ENCODE data around the gene MTERF2.

MTERF2 gene

GRCh38 chr12:106953352-106954250 is 33.3 kb downstream of the MTERF2 start:
- DNase-seq: no peak

DNA sequence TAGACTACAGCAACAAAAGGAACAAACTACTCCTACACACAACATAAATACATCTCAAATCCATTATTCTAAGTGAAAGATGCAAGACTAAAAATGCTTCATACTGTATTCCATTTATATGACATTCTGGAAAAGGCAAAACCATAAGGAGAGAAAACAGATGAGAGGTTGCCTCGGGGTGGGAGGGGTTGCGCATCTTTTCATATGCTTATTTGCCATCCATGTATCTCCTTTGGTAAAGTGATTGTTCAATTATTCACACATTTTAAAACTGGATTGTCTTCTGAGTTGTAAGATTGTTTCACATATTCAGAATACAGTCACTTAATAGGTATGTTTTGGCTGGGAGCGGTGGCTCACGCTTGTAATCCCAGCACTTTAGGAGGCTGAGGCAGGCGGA is 36.4 kb downstream of the MTERF2 start:
- no peak for DNase-seq

DNA sequence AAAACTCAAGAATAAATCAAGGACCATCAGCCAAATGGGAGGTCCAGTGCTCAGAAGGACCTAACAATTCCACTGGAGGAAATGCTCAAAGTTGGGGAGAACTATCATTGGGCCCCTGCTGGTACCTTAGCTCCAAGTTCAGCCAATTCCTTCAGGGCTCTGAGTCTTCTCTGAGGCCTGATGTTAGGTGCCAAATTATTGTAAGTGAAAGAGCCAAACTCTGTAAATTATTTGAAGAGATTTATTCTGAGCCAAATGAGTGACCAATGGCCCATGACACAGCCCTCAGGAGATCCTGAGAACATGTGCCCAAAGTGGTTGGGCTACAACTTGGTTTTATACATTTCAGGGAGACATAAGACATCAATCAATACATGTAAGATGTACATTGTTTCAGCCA is 39.5 kb downstream of the MTERF2 start:
- no peak for DNase-seq

DNA sequence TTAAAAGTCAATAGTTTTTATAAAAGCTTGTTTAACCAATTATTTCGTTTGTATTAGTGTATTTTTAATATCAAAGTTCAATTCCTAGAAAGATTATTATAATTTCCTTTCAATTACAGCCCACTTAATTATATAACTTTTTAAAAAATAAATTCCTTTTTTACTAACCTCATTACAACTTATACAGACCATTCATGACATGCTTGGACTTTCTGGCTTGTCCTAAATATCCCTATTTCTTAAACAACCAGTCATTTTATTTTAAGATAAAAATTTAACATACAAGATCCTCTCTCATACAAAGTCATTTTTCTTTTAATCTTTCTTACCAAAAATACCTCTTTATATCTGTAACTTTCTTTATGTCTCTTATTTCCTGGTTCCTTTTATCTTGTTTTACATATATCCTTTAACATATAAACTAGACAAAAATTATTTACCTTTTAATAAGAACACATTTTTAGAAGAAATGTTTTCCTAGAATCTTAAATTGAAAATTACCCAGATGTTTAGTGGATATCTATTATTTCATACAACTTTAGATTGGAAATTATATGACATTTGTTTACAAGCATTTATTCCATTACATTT is 41.6 kb downstream of the MTERF2 start:
- no peak for DNase-seq

DNA sequence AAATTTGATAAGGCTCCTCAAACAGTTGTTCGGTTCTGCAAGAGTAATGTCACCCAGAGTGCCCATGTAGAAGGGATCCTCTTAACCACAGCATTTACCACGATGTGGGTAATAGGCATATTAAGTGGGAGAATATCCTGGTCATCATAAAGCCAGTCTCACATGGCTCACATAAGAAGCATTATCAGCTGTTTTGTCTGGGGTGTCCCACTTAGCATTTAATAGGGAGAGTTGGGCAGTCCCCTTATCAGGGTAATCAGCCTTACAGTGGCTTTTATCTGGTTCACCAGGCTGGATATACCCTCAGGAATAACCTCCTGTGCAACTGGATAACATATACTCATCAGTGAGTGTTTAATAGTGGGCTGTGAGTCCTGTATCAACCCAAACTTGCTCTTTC is 44.2 kb downstream of the MTERF2 start:
- DNase-seq: no peak

DNA sequence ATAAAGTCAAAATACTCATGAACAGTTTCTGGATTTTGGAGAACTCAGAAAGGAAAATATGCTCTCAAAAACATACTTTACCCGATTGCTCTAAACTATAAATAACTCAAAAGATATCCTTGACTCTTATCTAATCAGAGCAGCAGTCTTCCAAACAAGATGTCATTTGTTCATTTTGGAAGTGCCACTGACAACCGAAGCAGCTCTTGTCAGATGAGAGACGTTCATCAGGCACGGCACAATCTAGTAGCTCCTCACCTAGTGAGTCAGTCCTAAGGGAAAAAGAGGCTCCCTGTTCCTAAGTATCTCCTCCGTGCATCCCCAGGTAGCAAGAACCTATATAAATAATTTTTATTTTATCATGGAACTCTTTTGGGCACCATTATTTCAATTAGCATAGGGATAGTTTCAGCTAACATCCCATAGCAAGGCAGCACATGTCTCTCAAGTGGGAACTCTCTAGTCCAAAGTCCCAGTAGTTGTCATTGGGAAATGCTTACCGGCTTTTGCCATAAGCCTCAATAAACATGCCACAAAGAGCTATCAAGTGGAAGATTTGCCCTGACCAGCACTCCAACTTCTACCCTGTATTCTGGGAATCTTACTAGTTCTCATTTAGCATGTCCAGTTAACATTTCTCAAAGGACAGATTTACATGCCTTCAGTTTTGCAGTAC is 45.3 kb downstream of the MTERF2 start:
- DNase-seq: no peak

GRCh38 chr12:106934277-106934676 is 52.7 kb downstream of the MTERF2 start:
- no peak for DNase-seq
